H1 (cell line): ENCODE measurements around the gene PLA1A. TPM values are rescaled to one million over a fixed set of nuclear protein-coding genes. Genes with fewer than 3 reads are reported as not detected.

Experiments
- CTCF ChIA-PET: fragments of 300-600 bp; sonication (Branson Sonifier 250); formaldehyde crosslinking; loops from one replicate; lab custom pipeline; 2021; ENCODE audit not compliant: partially characterized antibody; lab: Charles Lee
- POLR2A ChIA-PET: fragments of 300-600 bp; sonication (Branson Sonifier 250); formaldehyde crosslinking; loops from one replicate; lab custom pipeline; 2021; ENCODE audit warnings: inconsistent platforms; ENCODE audit not compliant: partially characterized antibody; lab: Charles Lee
- DNase-seq, 2 experiments: peaks; one replicate each; pipeline versions ENCODE4 v3.0.0 to v3.0.0-alpha.2; 2010 to 2022; ENCODE audit warnings: low spot score in 2 of 2, low read depth in 1 of 2, mixed read lengths in 1 of 2
- FAIRE-seq: peaks from 2 replicates; lab custom pipeline; 2011; peaks lifted over from hg19 to GRCh38; lab: Jason Lieb, UNC
- H2AFZ ChIP-seq: 2 replicates; pipeline ENCODE4 v1.8.1; 2012; ENCODE audit warnings: low read length, inconsistent platforms
- H2AK5ac ChIP-seq: 2 replicates; pipeline ENCODE4 v1.6.1; 2013; ENCODE audit warnings: low read depth, low read length
- H2BK120ac ChIP-seq: replicated peaks from 2 replicates; pipeline ENCODE3; 2013; ENCODE audit warnings: low read depth, low read length, inconsistent platforms
- H2BK12ac ChIP-seq: 2 replicates; pipeline ENCODE4 v1.6.1; 2013; ENCODE audit warnings: low read depth, low read length
- H2BK15ac ChIP-seq: 2 replicates; pipeline ENCODE4 v1.6.1; 2013; ENCODE audit warnings: low read length
- H2BK20ac ChIP-seq: 2 replicates; pipeline ENCODE4 v1.6.1; 2013; ENCODE audit warnings: low read length
- H2BK5ac ChIP-seq: 2 replicates; pipeline ENCODE4 v1.6.1; 2013; ENCODE audit warnings: low read depth, low read length
- H3K14ac ChIP-seq: 2 replicates; pipeline ENCODE4 v1.6.1; 2013; ENCODE audit warnings: inconsistent platforms; ENCODE audit not compliant: insufficient read length
- H3K18ac ChIP-seq: 2 replicates; pipeline ENCODE4 v1.6.1; 2013; ENCODE audit warnings: low read length; ENCODE audit errors: extremely low read depth
- H3K23ac ChIP-seq: 2 replicates; pipeline ENCODE4 v1.6.1; 2013; ENCODE audit warnings: inconsistent platforms; ENCODE audit not compliant: insufficient read length
- H3K23me2 ChIP-seq: 2 replicates; pipeline ENCODE4 v1.6.1; 2013; ENCODE audit warnings: low read depth, low read length
- H3K27ac ChIP-seq: 2 replicates; pipeline ENCODE4 v1.6.1; 2011; ENCODE audit warnings: low read depth, low read length, inconsistent platforms
- H3K27me3 ChIP-seq, 4 experiments: replicated peaks in 1 of 4; 1 replicate in 1 of 4; 2 replicates in 3 of 4; pipeline versions ENCODE4 v1.6.1 to v1.8.1; 2011 to 2013; ENCODE audit warnings: low read length in 3 of 4, mild to moderate bottlenecking in 3 of 4, inconsistent platforms in 2 of 4, mixed read lengths in 2 of 4, moderate library complexity in 1 of 4; ENCODE audit not compliant: control insufficient read depth in 3 of 4, insufficient read depth in 3 of 4; ENCODE audit errors: extremely low read depth in 1 of 4
- H3K36me3 ChIP-seq, 4 experiments: 2 replicates each; pipeline versions ENCODE4 v1.6.1 to v1.8.1; 2011 to 2013; ENCODE audit warnings: mild to moderate bottlenecking in 4 of 4, low read length in 3 of 4, moderate library complexity in 2 of 4, control low read depth in 1 of 4, inconsistent platforms in 1 of 4; ENCODE audit not compliant: insufficient read depth in 4 of 4, control insufficient read depth in 2 of 4
- H3K4ac ChIP-seq: replicated peaks from 2 replicates; pipeline ENCODE3; 2013; ENCODE audit warnings: low read length, low read depth, mixed read lengths, inconsistent platforms; ENCODE audit not compliant: insufficient read length
- H3K4me1 ChIP-seq, 4 experiments: replicated peaks in 1 of 4; 1 replicate in 1 of 4; 2 replicates in 3 of 4; pipeline versions ENCODE4 v1.6.1 to v1.8.1; 2011 to 2013; ENCODE audit warnings: low read length in 3 of 4, inconsistent platforms in 2 of 4, mixed read lengths in 1 of 4; ENCODE audit not compliant: insufficient read depth in 4 of 4, control insufficient read depth in 3 of 4
- H3K4me2 ChIP-seq, 2 experiments: 2 replicates each; pipeline versions ENCODE4 v1.6.1 to v1.8.1; 2011 to 2013; ENCODE audit warnings: low read depth in 2 of 2, low read length in 2 of 2, control low read depth in 1 of 2, inconsistent platforms in 1 of 2, mild to moderate bottlenecking in 1 of 2; ENCODE audit not compliant: insufficient read depth in 1 of 2
- H3K4me3 ChIP-seq, 4 experiments: fragments of 200-600, 300-600 bp in 1 of 4; sonication (generic), shearing (Covaris generic), sonication (Bioruptor Twin) in 1 of 4; 2 replicates each; pipeline versions ENCODE4 v1.5.1 to v1.8.1; 2011 to 2016; ENCODE audit warnings: low read length in 4 of 4, low read depth in 3 of 4, control low read depth in 2 of 4, inconsistent platforms in 2 of 4, mild to moderate bottlenecking in 2 of 4, mixed read lengths in 1 of 4, moderate library complexity in 1 of 4; ENCODE audit not compliant: insufficient read depth in 2 of 4; ENCODE audit errors: extremely low read depth in 1 of 4
- H3K56ac ChIP-seq: replicated peaks from 2 replicates; pipeline ENCODE3; 2013; ENCODE audit warnings: low read depth, mild to moderate bottlenecking, mixed read lengths, low read length, inconsistent platforms; ENCODE audit not compliant: insufficient read length
- H3K79me1 ChIP-seq: 2 replicates; pipeline ENCODE4 v1.6.1; 2013; ENCODE audit warnings: low read depth, low read length, control low read depth
- H3K79me2 ChIP-seq, 2 experiments: 2 replicates each; pipeline versions ENCODE4 v1.6.1 to v1.8.1; 2012 to 2013; ENCODE audit warnings: low read length in 2 of 2, mild to moderate bottlenecking in 2 of 2, inconsistent platforms in 1 of 2; ENCODE audit not compliant: insufficient read depth in 2 of 2, control insufficient read depth in 1 of 2
- H3K9ac ChIP-seq, 4 experiments: replicated peaks in 1 of 4; 1 replicate in 1 of 4; 2 replicates in 3 of 4; pipeline versions ENCODE4 v1.6.1 to v1.8.1; 2011 to 2013; ENCODE audit warnings: low read depth in 3 of 4, low read length in 3 of 4, control low read depth in 2 of 4, mild to moderate bottlenecking in 2 of 4, moderate library complexity in 2 of 4, inconsistent platforms in 1 of 4; ENCODE audit errors: extremely low read depth in 1 of 4
- H3K9me3 ChIP-seq, 2 experiments: 2 replicates each; pipeline versions ENCODE4 v1.6.1 to v1.8.1; 2012 to 2013; ENCODE audit warnings: mild to moderate bottlenecking in 2 of 2, moderate library complexity in 2 of 2, control low read depth in 1 of 2, inconsistent platforms in 1 of 2, low read depth in 1 of 2, low read length in 1 of 2, mixed read lengths in 1 of 2; ENCODE audit not compliant: insufficient read depth in 2 of 2
- H4K20me1 ChIP-seq, 2 experiments: replicated peaks in 1 of 2; 2 replicates each; pipeline versions ENCODE3 to v1.8.1; 2011 to 2013; ENCODE audit warnings: inconsistent platforms in 2 of 2, low read length in 2 of 2, mild to moderate bottlenecking in 1 of 2; ENCODE audit not compliant: insufficient read depth in 2 of 2, control insufficient read depth in 1 of 2
- H4K5ac ChIP-seq: 2 replicates; pipeline ENCODE4 v1.6.1; 2013; ENCODE audit warnings: low read length, low read depth, mixed read lengths, inconsistent platforms; ENCODE audit not compliant: insufficient read length
- H4K8ac ChIP-seq: 2 replicates; pipeline ENCODE4 v1.8.0; 2013; ENCODE audit warnings: mild to moderate bottlenecking, moderate library complexity, low read length, inconsistent platforms; ENCODE audit not compliant: insufficient read depth; ENCODE audit errors: extremely low read depth
- H4K91ac ChIP-seq: replicated peaks from 2 replicates; pipeline ENCODE3; 2013; ENCODE audit warnings: low read length, mixed read lengths, inconsistent platforms; ENCODE audit not compliant: insufficient read length
- EGR1 ChIP-seq: IDR thresholded peaks from 2 replicates; pipeline ENCODE4 v1.6.1; 2011; ENCODE audit warnings: low read depth, low read length, borderline replicate concordance
- EP300 ChIP-seq, 2 experiments: IDR thresholded peaks; 1 replicate in 1 of 2; 2 replicates in 1 of 2; pipeline ENCODE4 v1.6.1; 2011 to 2012; ENCODE audit warnings: low read depth in 2 of 2, low read length in 2 of 2, mild to moderate bottlenecking in 2 of 2, borderline replicate concordance in 1 of 2, inconsistent platforms in 1 of 2, moderate library complexity in 1 of 2
- PHF8 ChIP-seq: fragments of 200-600 bp; sonication (generic); conservative IDR thresholded peaks from 2 replicates; pipeline ENCODE4 v1.7.1; 2012; ENCODE audit warnings: low read depth, mild to moderate bottlenecking, inconsistent platforms, low read length, moderate library complexity
- POU5F1 ChIP-seq: IDR thresholded peaks from 2 replicates; pipeline ENCODE4 v1.6.1; 2011; ENCODE audit warnings: low read depth, mild to moderate bottlenecking, low read length, moderate library complexity
- SRF ChIP-seq: IDR thresholded peaks from 2 replicates; pipeline ENCODE4 v1.6.1; 2011; ENCODE audit warnings: mild to moderate bottlenecking, low read depth, low read length, moderate library complexity
- TAF1 ChIP-seq: IDR thresholded peaks from 2 replicates; pipeline ENCODE4 v1.6.1; 2011; ENCODE audit warnings: mild to moderate bottlenecking, low read depth, low read length
- TBP ChIP-seq: IDR thresholded peaks from 2 replicates; pipeline ENCODE4 v1.6.1; 2011; ENCODE audit warnings: low read depth, low read length, improper control_type of control experiment
- WGBS, 2 experiments: shearing (Covaris generic) in 1 of 2; methylation state at CpG; one replicate each; pipeline versions ENCODE4 v1.1.6 to v1.1.7; 2013 to 2015; ENCODE audit warnings: low lambda C conversion rate in 2 of 2, mixed read lengths in 2 of 2, inconsistent platforms in 1 of 2, low coverage in 1 of 2, missing lambda C conversion rate in 1 of 2; ENCODE audit not compliant: insufficient replicate concordance in 2 of 2, insufficient coverage in 1 of 2, insufficient read length in 1 of 2; ENCODE audit errors: extremely low coverage in 1 of 2, missing lambda C conversion rate in 1 of 2; 5-methylcytosine and 5-hydroxymethylcytosine counted together
- polyA plus RNA-seq, 7 experiments: library from polyadenylated mRNA; depleted of rRNA in 3 of 7; stranded (reverse) in 5 of 7; unstranded in 2 of 7; fragments of >200 nt in 5 of 7; fragments of 200-250 nt in 2 of 7; gene quantifications; 1 replicate in 5 of 7; 2 replicates in 1 of 7; 4 replicates in 1 of 7; pipeline versions ENCODE4 v1.2.1 to v1.2.3, GENCODE V29; 2011 to 2013; ENCODE audit warnings: missing spikeins in 2 of 7, mixed read lengths in 2 of 7
- total RNA-seq: library from RNA; stranded (reverse); fragmentation: NEBNext Ultra II Directional; extraction: Animal tissue kit (Norgen Biotek cat#: 25700); gene quantifications from 2 replicates; pipeline ENCODE4 v1.2.1, GENCODE V29; 2021

PLA1A gene
- total and polyA plus RNA-seq, 2 of the 8 experiments (the other 6 are each of a cell fraction or from before 2014, with no cell fraction given), result not detected

- Histone ChIP-seq H3K27ac (no peak overlapping the region), H3K18ac (no peak overlapping the region), H3K4me2 (no peak overlapping the region), H2AFZ (peak overlapping the region; percentile 54; the same call in 1 of the 2 replicates), H3K4me1 (peaks cover 0 to 3% (median 0%) of the 10 kb centered on the region in 4 experiments; a peak in 3 of 7 replicates), H2AK5ac (no peak overlapping the region), H3K36me3 (no peaks in the 10 kb centered on the region), H2BK5ac (no peak overlapping the region), H3K4ac (no peak overlapping the region), H3K56ac (no peak overlapping the region), H2BK20ac (no peak overlapping the region), H3K23ac (no peak overlapping the region), H3K79me2 (no peaks in the 10 kb centered on the region), H4K20me1 (no peaks in the 10 kb centered on the region), H2BK12ac (no peak overlapping the region), H4K5ac (no peak overlapping the region), H4K8ac (no peak overlapping the region), H4K91ac (no peak overlapping the region)
- no peak for FAIRE-seq
- POLR2A ChIA-PET, result no interaction called here
- no peak for DNase-seq
- CTCF ChIA-PET, result interaction anchor here (1.6 to 4.9 kb wide), 4 partner anchors 12 to 142 kb away, joined by 3 to 32 read pairs (median 8); no protein-coding TSS in a partner anchor
- WGBS, 2 experiments, result 84% methylated on average over 1 of the region's 1 CpG; no CpG with 5 or more reads in 1 of the 2 experiments
- no peak for TF ChIP-seq TBP
- no peak for TF ChIP-seq POU5F1
- TF ChIP-seq TAF1, result no peak
- no peak for TF ChIP-seq SRF
- no peak for TF ChIP-seq EGR1
- no peak for TF ChIP-seq EP300 (IDR thresholded peaks at IDR 0.05; ENCODE audit: borderline replicate concordance in 1 of 2, low read depth in 2 of 2, low read length in 2 of 2)
- no peak for TF ChIP-seq PHF8
- TF ChIP-seq, all 59 proteins: peak for 0
- Histone ChIP-seq H2BK120ac (no peak overlapping the region), H3K4me3 (no peak overlapping the region), H3K23me2 (no peaks in the 10 kb centered on the region; the same call in 1 of the 2 replicates), H3K79me1 (no peaks in the 10 kb centered on the region), H3K27me3 (no peaks in the 10 kb centered on the region), H2BK15ac (no peak overlapping the region), H3K14ac (no peak overlapping the region), H3K9me3 (no peaks in the 10 kb centered on the region), H3K9ac (no peak overlapping the region)
Measured at GRCh38 chr3:119602676-119603075, 5.0 kb downstream of the PLA1A start.
